GM23338 (cell line): Measurements from ENCODE around the gene SEC14L1. TPM values are rescaled to one million over a fixed set of nuclear protein-coding genes. Genes with fewer than 3 reads are reported as not detected.

Experiments used
- ATAC-seq: fragments of 200-7000 bp; cut with Tn5 transposase; 3 replicates; pipeline ENCODE4 v1.9.1; 2020
- DNase-seq: peaks from one replicate; pipeline ENCODE4 v3.0.0-alpha.2; 2015; ENCODE audit warnings: low spot score
- H2AFZ ChIP-seq: fragments of 200-600 bp; sonication (generic); 2 replicates; pipeline ENCODE4 v1.8.0; 2016; ENCODE audit warnings: antibody characterized with exemption, mild to moderate bottlenecking, moderate library complexity
- H3F3A ChIP-seq: fragments of 200-600 bp; sonication (generic); replicated peaks from 2 replicates; pipeline ENCODE4 v1.8.0; 2017; ENCODE audit warnings: antibody characterized with exemption, mixed run types, low read depth
- H3K27ac ChIP-seq: fragments of 200-600 bp; sonication (generic); 2 replicates; pipeline ENCODE4 v1.6.1; 2016; ENCODE audit warnings: low read depth
- H3K27me3 ChIP-seq: fragments of 200-600 bp; sonication (generic); 2 replicates; pipeline ENCODE4 v1.8.0; 2016; ENCODE audit warnings: mild to moderate bottlenecking, mixed run types, moderate library complexity; ENCODE audit not compliant: insufficient read depth
- H3K36me3 ChIP-seq: fragments of 200-600 bp; sonication (generic); 2 replicates; pipeline ENCODE4 v1.8.0; 2016; ENCODE audit warnings: mild to moderate bottlenecking; ENCODE audit not compliant: insufficient read depth
- H3K4me1 ChIP-seq: fragments of 200-600 bp; sonication (generic); 2 replicates; pipeline ENCODE4 v1.8.0; 2016; ENCODE audit warnings: mild to moderate bottlenecking, moderate library complexity; ENCODE audit not compliant: insufficient read depth
- H3K4me2 ChIP-seq: fragments of 200-600 bp; sonication (generic); 2 replicates; pipeline ENCODE4 v1.7.1; 2017; ENCODE audit warnings: mixed run types
- H3K4me3 ChIP-seq: fragments of 200-600 bp; sonication (generic); 2 replicates; pipeline ENCODE4 v1.6.1; 2016; ENCODE audit warnings: mixed run types
- H3K79me2 ChIP-seq: fragments of 200-600 bp; sonication (generic); replicated peaks from 2 replicates; pipeline ENCODE4 v1.8.0; 2017; ENCODE audit warnings: mild to moderate bottlenecking; ENCODE audit not compliant: insufficient read depth
- H3K9me2 ChIP-seq: fragments of 200-600 bp; sonication (generic); 2 replicates; pipeline ENCODE4 v1.8.0; 2017; ENCODE audit not compliant: insufficient read depth
- H4K20me1 ChIP-seq: fragments of 200-600 bp; sonication (generic); replicated peaks from 2 replicates; pipeline ENCODE4 v1.8.0; 2017; ENCODE audit warnings: mild to moderate bottlenecking; ENCODE audit not compliant: insufficient read depth
- H3K27ac Mint-ChIP-seq: 2 replicates; pipeline ENCODE4 v1.8.0; 2020; ENCODE audit warnings: inconsistent platforms, mild to moderate bottlenecking, moderate library complexity, mixed read lengths
- H3K27me3 Mint-ChIP-seq: 3 replicates; pipeline ENCODE4 v1.8.0; 2022; ENCODE audit warnings: low read depth, mild to moderate bottlenecking, moderate library complexity, mixed read lengths, inconsistent platforms; ENCODE audit not compliant: insufficient read depth, poor library complexity
- H3K36me3 Mint-ChIP-seq: 3 replicates; pipeline ENCODE4 v1.8.0; 2021; ENCODE audit warnings: low read depth, mild to moderate bottlenecking, inconsistent platforms, moderate library complexity, mixed read lengths
- H3K4me1 Mint-ChIP-seq: 3 replicates; pipeline ENCODE4 v1.8.0; 2020; ENCODE audit warnings: mild to moderate bottlenecking, inconsistent platforms, mixed read lengths
- H3K4me3 Mint-ChIP-seq: 3 replicates; pipeline ENCODE4 v1.8.0; 2021; ENCODE audit warnings: moderate library complexity, mild to moderate bottlenecking, inconsistent platforms, mixed read lengths
- H3K9me3 Mint-ChIP-seq: 3 replicates; pipeline ENCODE4 v1.8.0; 2020; ENCODE audit warnings: moderate library complexity, mild to moderate bottlenecking, inconsistent platforms, mixed read lengths
- CREB1 ChIP-seq: fragments of 250-450 bp; sonication (Bioruptor Pico); IDR thresholded peaks from 2 replicates; pipeline ENCODE4 v1.5.0; 2020; ENCODE audit warnings: low read depth, mild to moderate bottlenecking, moderate library complexity
- EZH2 ChIP-seq: fragments of 200-600 bp; sonication (generic); IDR thresholded peaks from one replicate; pipeline ENCODE4 v1.8.0; 2017; ENCODE audit warnings: antibody characterized with exemption, mild to moderate bottlenecking, low read depth; ENCODE audit not compliant: unreplicated experiment
- EZH2phosphoT487 ChIP-seq: fragments of 200-600 bp; sonication (generic); IDR thresholded peaks from one replicate; pipeline ENCODE4 v1.8.1; 2018; ENCODE audit warnings: antibody characterized with exemption; ENCODE audit not compliant: unreplicated experiment
- JUNB ChIP-seq: IDR thresholded peaks from one replicate; pipeline ENCODE4 v1.6.1; 2016; ENCODE audit warnings: antibody characterized with exemption; ENCODE audit not compliant: unreplicated experiment
- NANOG ChIP-seq: IDR thresholded peaks from 2 replicates; pipeline ENCODE4 v1.6.1; 2016; ENCODE audit warnings: antibody characterized with exemption, borderline replicate concordance
- POLR2AphosphoS5 ChIP-seq: IDR thresholded peaks from 2 replicates; pipeline ENCODE4 v1.6.1; 2016; ENCODE audit warnings: antibody characterized with exemption, low read depth
- STAT1 ChIP-seq: IDR thresholded peaks from one replicate; pipeline ENCODE4 v1.6.1; 2016; ENCODE audit warnings: antibody characterized with exemption; ENCODE audit not compliant: unreplicated experiment
- ZNF114 ChIP-seq: fragments of 250-450 bp; sonication (Bioruptor Pico); IDR thresholded peaks from 2 replicates; pipeline ENCODE4 v1.5.0; 2020; ENCODE audit warnings: mild to moderate bottlenecking, moderate library complexity
- ZNF331 ChIP-seq: fragments of 250-450 bp; sonication (Bioruptor Pico); IDR thresholded peaks from 2 replicates; pipeline ENCODE4 v1.5.0; 2020; ENCODE audit warnings: low read depth, mild to moderate bottlenecking, moderate library complexity
- polyA plus RNA-seq: library from polyadenylated mRNA; unstranded; fragments of >200 nt; fragmentation: Nextera tagmentation; extraction: Ambion mirVana; gene quantifications from 2 replicates; pipeline ENCODE4 v1.2.1, GENCODE V29; 2016
- total RNA-seq: library from RNA; depleted of rRNA; stranded (reverse); fragments of >200 nt; shearing (Covaris generic); gene quantifications from 2 replicates; pipeline ENCODE4 v1.2.3, GENCODE V29; 2014
- TF ChIP-seq, protein P1 (sequence below): fragments of 250-450 bp; sonication (Bioruptor Pico); IDR thresholded peaks from 2 replicates; pipeline ENCODE4 v1.5.0; 2020; ENCODE audit warnings: mild to moderate bottlenecking, moderate library complexity
- TF ChIP-seq, protein P2 (sequence below): IDR thresholded peaks from 2 replicates; pipeline ENCODE4 v1.6.1; 2016; ENCODE audit warnings: antibody characterized with exemption
- TF ChIP-seq, protein P3 (sequence below): IDR thresholded peaks from one replicate; pipeline ENCODE4 v1.6.1; 2018; ENCODE audit warnings: antibody characterized with exemption; ENCODE audit not compliant: unreplicated experiment
- TF ChIP-seq, protein P4 (sequence below), 2 experiments: fragments of 200-600 bp in 1 of 2; sonication (generic) in 1 of 2; conservative IDR thresholded peaks; 2 replicates each; pipeline versions ENCODE4 v1.5.1 to v1.6.1; 2016 to 2017; ENCODE audit warnings: antibody characterized with exemption in 2 of 2, low read depth in 2 of 2, mild to moderate bottlenecking in 2 of 2, moderate library complexity in 1 of 2

The SEC14L1 gene
- total and polyA plus RNA-seq, 2 experiments from 2014 or later: 26.8 to 54.8 TPM

DNA sequence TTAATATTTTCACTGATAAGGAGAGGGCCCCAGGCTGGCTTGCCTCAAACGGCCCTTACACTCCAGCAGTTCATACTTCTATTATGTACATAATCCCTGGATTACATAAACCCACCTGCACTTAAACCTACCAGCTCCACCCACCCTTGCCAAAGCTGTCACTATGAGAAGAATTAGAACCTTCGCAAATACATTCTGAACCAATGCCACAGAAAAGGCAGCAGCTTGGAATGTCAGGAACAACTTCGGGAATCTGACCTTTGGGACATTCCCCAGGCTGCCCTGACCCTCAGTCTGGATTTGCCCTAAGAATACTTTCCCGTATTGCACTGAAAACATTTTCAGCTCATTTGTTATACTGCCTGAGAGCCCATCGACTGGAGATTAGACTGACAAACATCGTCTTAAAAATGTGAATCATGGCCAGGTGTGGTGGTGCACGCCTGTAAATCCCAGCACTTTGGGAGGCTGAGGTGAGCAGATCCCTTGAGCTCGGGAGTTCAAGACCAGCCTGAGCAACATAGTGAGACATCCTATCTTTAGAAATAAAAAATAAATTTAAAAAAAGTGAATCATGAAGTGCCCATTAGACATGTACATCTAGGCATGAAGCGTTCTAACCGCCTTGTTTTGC lies 21.0 kb upstream of the SEC14L1 start:
- no peaks in the 10 kb centered on the region for H3K36me3 Mint-ChIP-seq
- H3K27ac Mint-ChIP-seq: no peak overlapping the region
- TF ChIP-seq, protein P1, sequence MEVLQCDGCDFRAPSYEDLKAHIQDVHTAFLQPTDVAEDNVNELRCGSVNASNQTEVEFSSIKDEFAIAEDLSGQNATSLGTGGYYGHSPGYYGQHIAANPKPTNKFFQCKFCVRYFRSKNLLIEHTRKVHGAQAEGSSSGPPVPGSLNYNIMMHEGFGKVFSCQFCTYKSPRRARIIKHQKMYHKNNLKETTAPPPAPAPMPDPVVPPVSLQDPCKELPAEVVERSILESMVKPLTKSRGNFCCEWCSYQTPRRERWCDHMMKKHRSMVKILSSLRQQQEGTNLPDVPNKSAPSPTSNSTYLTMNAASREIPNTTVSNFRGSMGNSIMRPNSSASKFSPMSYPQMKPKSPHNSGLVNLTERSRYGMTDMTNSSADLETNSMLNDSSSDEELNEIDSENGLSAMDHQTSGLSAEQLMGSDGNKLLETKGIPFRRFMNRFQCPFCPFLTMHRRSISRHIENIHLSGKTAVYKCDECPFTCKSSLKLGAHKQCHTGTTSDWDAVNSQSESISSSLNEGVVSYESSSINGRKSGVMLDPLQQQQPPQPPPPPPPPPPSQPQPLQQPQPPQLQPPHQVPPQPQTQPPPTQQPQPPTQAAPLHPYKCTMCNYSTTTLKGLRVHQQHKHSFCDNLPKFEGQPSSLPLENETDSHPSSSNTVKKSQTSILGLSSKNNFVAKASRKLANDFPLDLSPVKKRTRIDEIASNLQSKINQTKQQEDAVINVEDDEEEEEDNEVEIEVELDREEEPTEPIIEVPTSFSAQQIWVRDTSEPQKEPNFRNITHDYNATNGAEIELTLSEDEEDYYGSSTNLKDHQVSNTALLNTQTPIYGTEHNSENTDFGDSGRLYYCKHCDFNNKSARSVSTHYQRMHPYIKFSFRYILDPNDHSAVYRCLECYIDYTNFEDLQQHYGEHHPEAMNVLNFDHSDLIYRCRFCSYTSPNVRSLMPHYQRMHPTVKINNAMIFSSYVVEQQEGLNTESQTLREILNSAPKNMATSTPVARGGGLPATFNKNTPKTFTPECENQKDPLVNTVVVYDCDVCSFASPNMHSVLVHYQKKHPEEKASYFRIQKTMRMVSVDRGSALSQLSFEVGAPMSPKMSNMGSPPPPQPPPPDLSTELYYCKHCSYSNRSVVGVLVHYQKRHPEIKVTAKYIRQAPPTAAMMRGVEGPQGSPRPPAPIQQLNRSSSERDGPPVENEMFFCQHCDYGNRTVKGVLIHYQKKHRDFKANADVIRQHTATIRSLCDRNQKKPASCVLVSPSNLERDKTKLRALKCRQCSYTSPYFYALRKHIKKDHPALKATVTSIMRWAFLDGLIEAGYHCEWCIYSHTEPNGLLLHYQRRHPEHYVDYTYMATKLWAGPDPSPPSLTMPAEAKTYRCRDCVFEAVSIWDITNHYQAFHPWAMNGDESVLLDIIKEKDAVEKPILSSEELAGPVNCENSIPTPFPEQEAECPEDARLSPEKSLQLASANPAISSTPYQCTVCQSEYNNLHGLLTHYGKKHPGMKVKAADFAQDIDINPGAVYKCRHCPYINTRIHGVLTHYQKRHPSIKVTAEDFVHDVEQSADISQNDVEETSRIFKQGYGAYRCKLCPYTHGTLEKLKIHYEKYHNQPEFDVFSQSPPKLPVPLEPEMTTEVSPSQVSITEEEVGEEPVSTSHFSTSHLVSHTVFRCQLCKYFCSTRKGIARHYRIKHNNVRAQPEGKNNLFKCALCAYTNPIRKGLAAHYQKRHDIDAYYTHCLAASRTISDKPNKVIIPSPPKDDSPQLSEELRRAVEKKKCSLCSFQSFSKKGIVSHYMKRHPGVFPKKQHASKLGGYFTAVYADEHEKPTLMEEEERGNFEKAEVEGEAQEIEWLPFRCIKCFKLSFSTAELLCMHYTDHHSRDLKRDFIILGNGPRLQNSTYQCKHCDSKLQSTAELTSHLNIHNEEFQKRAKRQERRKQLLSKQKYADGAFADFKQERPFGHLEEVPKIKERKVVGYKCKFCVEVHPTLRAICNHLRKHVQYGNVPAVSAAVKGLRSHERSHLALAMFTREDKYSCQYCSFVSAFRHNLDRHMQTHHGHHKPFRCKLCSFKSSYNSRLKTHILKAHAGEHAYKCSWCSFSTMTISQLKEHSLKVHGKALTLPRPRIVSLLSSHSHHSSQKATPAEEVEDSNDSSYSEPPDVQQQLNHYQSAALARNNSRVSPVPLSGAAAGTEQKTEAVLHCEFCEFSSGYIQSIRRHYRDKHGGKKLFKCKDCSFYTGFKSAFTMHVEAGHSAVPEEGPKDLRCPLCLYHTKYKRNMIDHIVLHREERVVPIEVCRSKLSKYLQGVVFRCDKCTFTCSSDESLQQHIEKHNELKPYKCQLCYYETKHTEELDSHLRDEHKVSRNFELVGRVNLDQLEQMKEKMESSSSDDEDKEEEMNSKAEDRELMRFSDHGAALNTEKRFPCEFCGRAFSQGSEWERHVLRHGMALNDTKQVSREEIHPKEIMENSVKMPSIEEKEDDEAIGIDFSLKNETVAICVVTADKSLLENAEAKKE (CRISPR knock-in tag): no peak
- TF ChIP-seq NANOG (no peak), CREB1 (no peak), JUNB (no peak), ZNF331 (CRISPR knock-in tag) (no peak), EZH2 (no peak), POLR2AphosphoS5 (no peak), EZH2phosphoT487 (no peak), STAT1 (no peak), ZNF114 (CRISPR knock-in tag) (no peak)
- TF ChIP-seq, protein P2, sequence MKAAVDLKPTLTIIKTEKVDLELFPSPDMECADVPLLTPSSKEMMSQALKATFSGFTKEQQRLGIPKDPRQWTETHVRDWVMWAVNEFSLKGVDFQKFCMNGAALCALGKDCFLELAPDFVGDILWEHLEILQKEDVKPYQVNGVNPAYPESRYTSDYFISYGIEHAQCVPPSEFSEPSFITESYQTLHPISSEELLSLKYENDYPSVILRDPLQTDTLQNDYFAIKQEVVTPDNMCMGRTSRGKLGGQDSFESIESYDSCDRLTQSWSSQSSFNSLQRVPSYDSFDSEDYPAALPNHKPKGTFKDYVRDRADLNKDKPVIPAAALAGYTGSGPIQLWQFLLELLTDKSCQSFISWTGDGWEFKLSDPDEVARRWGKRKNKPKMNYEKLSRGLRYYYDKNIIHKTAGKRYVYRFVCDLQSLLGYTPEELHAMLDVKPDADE: no peak
- TF ChIP-seq, protein P3, sequence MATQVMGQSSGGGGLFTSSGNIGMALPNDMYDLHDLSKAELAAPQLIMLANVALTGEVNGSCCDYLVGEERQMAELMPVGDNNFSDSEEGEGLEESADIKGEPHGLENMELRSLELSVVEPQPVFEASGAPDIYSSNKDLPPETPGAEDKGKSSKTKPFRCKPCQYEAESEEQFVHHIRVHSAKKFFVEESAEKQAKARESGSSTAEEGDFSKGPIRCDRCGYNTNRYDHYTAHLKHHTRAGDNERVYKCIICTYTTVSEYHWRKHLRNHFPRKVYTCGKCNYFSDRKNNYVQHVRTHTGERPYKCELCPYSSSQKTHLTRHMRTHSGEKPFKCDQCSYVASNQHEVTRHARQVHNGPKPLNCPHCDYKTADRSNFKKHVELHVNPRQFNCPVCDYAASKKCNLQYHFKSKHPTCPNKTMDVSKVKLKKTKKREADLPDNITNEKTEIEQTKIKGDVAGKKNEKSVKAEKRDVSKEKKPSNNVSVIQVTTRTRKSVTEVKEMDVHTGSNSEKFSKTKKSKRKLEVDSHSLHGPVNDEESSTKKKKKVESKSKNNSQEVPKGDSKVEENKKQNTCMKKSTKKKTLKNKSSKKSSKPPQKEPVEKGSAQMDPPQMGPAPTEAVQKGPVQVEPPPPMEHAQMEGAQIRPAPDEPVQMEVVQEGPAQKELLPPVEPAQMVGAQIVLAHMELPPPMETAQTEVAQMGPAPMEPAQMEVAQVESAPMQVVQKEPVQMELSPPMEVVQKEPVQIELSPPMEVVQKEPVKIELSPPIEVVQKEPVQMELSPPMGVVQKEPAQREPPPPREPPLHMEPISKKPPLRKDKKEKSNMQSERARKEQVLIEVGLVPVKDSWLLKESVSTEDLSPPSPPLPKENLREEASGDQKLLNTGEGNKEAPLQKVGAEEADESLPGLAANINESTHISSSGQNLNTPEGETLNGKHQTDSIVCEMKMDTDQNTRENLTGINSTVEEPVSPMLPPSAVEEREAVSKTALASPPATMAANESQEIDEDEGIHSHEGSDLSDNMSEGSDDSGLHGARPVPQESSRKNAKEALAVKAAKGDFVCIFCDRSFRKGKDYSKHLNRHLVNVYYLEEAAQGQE: no peak
- TF ChIP-seq, protein P4, sequence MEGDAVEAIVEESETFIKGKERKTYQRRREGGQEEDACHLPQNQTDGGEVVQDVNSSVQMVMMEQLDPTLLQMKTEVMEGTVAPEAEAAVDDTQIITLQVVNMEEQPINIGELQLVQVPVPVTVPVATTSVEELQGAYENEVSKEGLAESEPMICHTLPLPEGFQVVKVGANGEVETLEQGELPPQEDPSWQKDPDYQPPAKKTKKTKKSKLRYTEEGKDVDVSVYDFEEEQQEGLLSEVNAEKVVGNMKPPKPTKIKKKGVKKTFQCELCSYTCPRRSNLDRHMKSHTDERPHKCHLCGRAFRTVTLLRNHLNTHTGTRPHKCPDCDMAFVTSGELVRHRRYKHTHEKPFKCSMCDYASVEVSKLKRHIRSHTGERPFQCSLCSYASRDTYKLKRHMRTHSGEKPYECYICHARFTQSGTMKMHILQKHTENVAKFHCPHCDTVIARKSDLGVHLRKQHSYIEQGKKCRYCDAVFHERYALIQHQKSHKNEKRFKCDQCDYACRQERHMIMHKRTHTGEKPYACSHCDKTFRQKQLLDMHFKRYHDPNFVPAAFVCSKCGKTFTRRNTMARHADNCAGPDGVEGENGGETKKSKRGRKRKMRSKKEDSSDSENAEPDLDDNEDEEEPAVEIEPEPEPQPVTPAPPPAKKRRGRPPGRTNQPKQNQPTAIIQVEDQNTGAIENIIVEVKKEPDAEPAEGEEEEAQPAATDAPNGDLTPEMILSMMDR (conservative IDR thresholded peaks at IDR 0.05; ENCODE audit: low read depth in 2 of 2): no peak
- Histone ChIP-seq H2AFZ (no peak overlapping the region), H4K20me1 (no peaks in the 10 kb centered on the region), H3K27ac (no peak overlapping the region), H3K36me3 (no peaks in the 10 kb centered on the region), H3K27me3 (no peaks in the 10 kb centered on the region), H3K79me2 (no peaks in the 10 kb centered on the region), H3K4me3 (no peak overlapping the region), H3F3A (no peaks in the 10 kb centered on the region), H3K9me2 (no peaks in the 10 kb centered on the region), H3K4me2 (no peak overlapping the region), H3K4me1 (no peaks in the 10 kb centered on the region)
- H3K4me1 Mint-ChIP-seq: no peaks in the 10 kb centered on the region
- no peaks in the 10 kb centered on the region for H3K9me3 Mint-ChIP-seq
- ATAC-seq (no peak), DNase-seq (no peak)
- peaks cover 4% of the 10 kb centered on the region for H3K27me3 Mint-ChIP-seq
- H3K4me3 Mint-ChIP-seq: no peak overlapping the region
